OCI-LY3 (cell line): Measurements from ENCODE around the gene ADARB2.

ENCODE experiments used
- H2AFZ ChIP-seq: fragments of 200-600, 300-600 bp; shearing (Covaris generic); 2 replicates; pipeline ENCODE4 v1.6.0; 2014; ENCODE audit warnings: antibody characterized with exemption, low read depth, low read length
- H3K27ac ChIP-seq: fragments of 200-600, 300-600 bp; sonication (generic); 2 replicates; pipeline ENCODE4 v1.5.1; 2014; ENCODE audit warnings: mild to moderate bottlenecking, low read length, moderate library complexity, mixed read lengths
- H3K27me3 ChIP-seq: fragments of 200-600, 300-600 bp; sonication (generic); 2 replicates; pipeline ENCODE4 v1.6.1; 2014; ENCODE audit warnings: low read depth, low read length, mixed read lengths
- H3K36me3 ChIP-seq: fragments of 200-600, 300-600 bp; sonication (generic); replicated peaks from 2 replicates; pipeline ENCODE3; 2014; ENCODE audit warnings: low read depth, low read length, mixed read lengths
- H3K4me1 ChIP-seq: fragments of 300-600, 200-600 bp; sonication (generic); 2 replicates; pipeline ENCODE4 v1.6.1; 2014; ENCODE audit warnings: low read length, mixed read lengths
- H3K4me2 ChIP-seq: fragments of 200-600, 300-600 bp; sonication (generic); 2 replicates; pipeline ENCODE4 v1.6.1; 2014; ENCODE audit warnings: low read length, mixed read lengths
- H3K4me3 ChIP-seq: fragments of 300-600, 200-600 bp; sonication (generic); 2 replicates; pipeline ENCODE4 v1.5.1; 2014; ENCODE audit warnings: antibody characterized with exemption, mild to moderate bottlenecking, low read length, moderate library complexity
- H3K79me2 ChIP-seq: fragments of 300-600, 200-600 bp; shearing (Covaris generic); 2 replicates; pipeline ENCODE4 v1.6.1; 2014; ENCODE audit warnings: mild to moderate bottlenecking, low read length, mixed read lengths
- H3K9ac ChIP-seq: fragments of 300-600, 200-600 bp; shearing (Covaris generic); 2 replicates; pipeline ENCODE4 v1.6.0; 2014; ENCODE audit warnings: mild to moderate bottlenecking, low read length, moderate library complexity
- H3K9me3 ChIP-seq: fragments of 200-600, 300-600 bp; shearing (Covaris generic); 2 replicates; pipeline ENCODE4 v1.6.1; 2014; ENCODE audit warnings: low read length, mixed read lengths; ENCODE audit not compliant: insufficient read depth
- H4K20me1 ChIP-seq: fragments of 200-600, 300-600 bp; sonication (generic); 2 replicates; pipeline ENCODE4 v1.6.1; 2016; ENCODE audit warnings: low read length, mixed read lengths; ENCODE audit not compliant: insufficient read depth
- CTCF ChIP-seq: fragments of 200-600, 300-600 bp; sonication (generic); IDR thresholded peaks from 2 replicates; pipeline ENCODE4 v1.5.1; 2014; ENCODE audit warnings: antibody characterized with exemption, low read length, low read depth
- EZH2phosphoT487 ChIP-seq: fragments of 200-600 bp; shearing (Covaris generic); IDR thresholded peaks from 2 replicates; pipeline ENCODE4 v1.6.1; 2018; ENCODE audit warnings: antibody characterized with exemption, mixed run types, low read depth

ADARB2 gene

GRCh38 chr10:1577945-1578344 is 159.4 kb downstream of the ADARB2 start:
- no peak overlapping the region for H3K4me3 ChIP-seq
- H3K79me2 ChIP-seq = no peaks in the 10 kb centered on the region
- no peak overlapping the region for H3K27ac ChIP-seq
- H3K9me3 ChIP-seq = no peaks in the 10 kb centered on the region
- no peaks in the 10 kb centered on the region for H3K4me1 ChIP-seq
- no peaks in the 10 kb centered on the region for H4K20me1 ChIP-seq
- no peak overlapping the region for H3K9ac ChIP-seq
- H3K4me2 ChIP-seq = no peak overlapping the region
- no peaks in the 10 kb centered on the region for H3K36me3 ChIP-seq
- H2AFZ ChIP-seq = no peak overlapping the region
- no peak for TF ChIP-seq CTCF
- TF ChIP-seq EZH2phosphoT487 = no peak
- H3K27me3 ChIP-seq = no peaks in the 10 kb centered on the region

GRCh38 chr10:1577373-1577770 is 160.0 kb downstream of the ADARB2 start:
- Histone ChIP-seq H3K79me2 (no peaks in the 10 kb centered on the region), H3K4me2 (no peak overlapping the region), H3K27me3 (no peaks in the 10 kb centered on the region), H2AFZ (no peak overlapping the region), H3K4me3 (no peak overlapping the region), H3K27ac (no peak overlapping the region), H4K20me1 (no peaks in the 10 kb centered on the region), H3K36me3 (no peaks in the 10 kb centered on the region), H3K9ac (no peak overlapping the region), H3K4me1 (no peaks in the 10 kb centered on the region), H3K9me3 (no peaks in the 10 kb centered on the region)
- TF ChIP-seq EZH2phosphoT487 (no peak), CTCF (no peak)

DNA sequence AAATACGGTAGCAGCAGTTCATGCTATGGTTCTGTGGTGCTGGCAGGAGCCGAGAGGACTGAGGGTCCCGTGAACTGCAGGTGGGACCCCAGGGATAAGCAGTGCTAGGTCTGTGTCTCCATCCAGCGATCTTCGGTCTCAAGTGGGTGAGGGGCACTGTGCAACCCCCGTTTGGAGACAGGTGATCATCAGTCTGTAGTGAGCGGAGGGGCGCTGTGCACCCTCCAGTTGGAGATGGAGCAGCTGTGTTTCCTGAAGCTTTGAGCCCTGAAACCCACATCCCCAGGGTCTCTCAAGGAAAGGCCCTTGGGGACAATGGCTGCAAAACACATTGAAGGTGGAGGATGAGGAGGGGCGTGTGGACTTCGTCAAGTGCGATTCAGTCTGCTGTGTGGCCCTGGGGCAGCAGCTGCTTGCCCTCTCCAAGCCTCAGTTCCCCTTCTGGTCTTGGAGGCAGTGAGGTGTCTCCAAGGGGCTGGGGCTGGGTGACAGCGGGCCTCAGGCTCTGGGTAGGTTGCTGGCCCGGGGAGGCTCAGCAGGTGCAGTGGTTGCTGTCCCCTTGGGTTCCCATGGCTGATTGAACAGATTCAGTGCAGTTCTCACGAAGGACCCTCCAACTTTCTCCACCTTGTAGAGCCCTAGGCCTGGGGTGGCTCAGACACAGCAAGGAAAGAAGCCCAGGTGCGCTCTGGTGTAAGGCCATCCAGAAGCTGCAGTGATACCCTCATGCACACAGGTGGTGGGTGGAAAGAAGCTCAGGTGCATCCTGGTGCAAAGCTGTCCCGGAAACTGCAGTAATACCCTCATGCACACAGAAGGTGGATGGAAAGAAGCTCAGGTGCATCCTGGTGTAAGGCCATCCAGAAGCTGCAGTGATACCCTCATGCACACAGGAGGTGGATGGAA is 160.6 kb downstream of the ADARB2 start:
- H3K9ac ChIP-seq = no peak overlapping the region
- H3K27ac ChIP-seq = no peak overlapping the region
- no peaks in the 10 kb centered on the region for H3K9me3 ChIP-seq
- no peak overlapping the region for H2AFZ ChIP-seq
- no peak overlapping the region for H3K4me3 ChIP-seq
- no peak overlapping the region for H3K4me2 ChIP-seq
- H4K20me1 ChIP-seq = no peaks in the 10 kb centered on the region
- TF ChIP-seq EZH2phosphoT487 = no peak
- no peak for TF ChIP-seq CTCF
- no peaks in the 10 kb centered on the region for H3K79me2 ChIP-seq
- H3K4me1 ChIP-seq = no peaks in the 10 kb centered on the region
- no peaks in the 10 kb centered on the region for H3K27me3 ChIP-seq
- H3K36me3 ChIP-seq = no peaks in the 10 kb centered on the region

DNA sequence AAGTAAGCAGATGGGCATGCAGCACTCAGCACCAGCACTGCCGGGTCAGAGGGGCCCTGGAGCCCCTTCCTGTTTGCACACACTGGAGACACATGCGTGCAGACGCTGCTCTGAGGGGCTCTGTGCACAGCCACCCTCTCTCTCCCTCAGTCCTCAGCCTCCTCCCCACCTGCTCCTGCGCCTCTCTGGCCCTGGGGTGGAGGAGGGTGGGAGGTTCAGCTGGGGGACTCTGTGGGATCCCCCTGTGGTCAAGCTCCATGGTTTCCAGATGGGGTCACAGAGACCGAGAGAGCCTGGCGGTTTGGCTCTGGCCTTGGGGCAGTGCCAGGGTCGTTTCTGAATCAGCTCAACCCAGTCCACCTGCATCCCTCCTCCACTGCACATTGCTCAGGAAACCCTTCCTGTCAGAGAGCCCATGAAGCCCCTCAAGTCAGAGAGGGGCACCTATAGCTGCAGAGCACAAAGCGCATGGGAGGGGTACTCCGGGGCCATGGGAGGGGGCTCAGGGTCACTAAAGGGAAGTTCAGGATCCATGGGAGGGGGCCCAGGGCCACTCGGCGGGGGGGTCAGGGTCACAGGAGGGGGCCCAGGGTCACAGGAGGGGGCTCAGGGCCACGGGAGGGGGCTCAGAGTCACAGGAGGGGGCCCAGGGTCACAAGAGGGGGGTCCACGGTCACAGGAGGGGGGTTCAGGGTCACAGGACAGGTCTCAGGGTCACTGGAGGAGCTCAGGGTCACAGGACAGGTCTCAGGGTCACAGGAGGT is 161.7 kb downstream of the ADARB2 start:
- Histone ChIP-seq H3K27me3 (no peaks in the 10 kb centered on the region), H3K9me3 (no peaks in the 10 kb centered on the region), H3K27ac (no peak overlapping the region), H2AFZ (no peak overlapping the region), H3K4me2 (no peak overlapping the region), H3K36me3 (no peaks in the 10 kb centered on the region), H3K4me1 (no peaks in the 10 kb centered on the region), H3K79me2 (no peaks in the 10 kb centered on the region), H3K4me3 (no peak overlapping the region), H4K20me1 (no peaks in the 10 kb centered on the region), H3K9ac (no peak overlapping the region)
- TF ChIP-seq CTCF (no peak), EZH2phosphoT487 (no peak)
